Natural killer cell (primary cell): ENCODE data around the gene LRP5. TPM values are rescaled to one million over a fixed set of nuclear protein-coding genes. Genes with fewer than 3 reads are reported as not detected.
A peak's percentile ranks its signal among the peaks of the same experiment; 100 is the strongest.

Source experiments
- ATAC-seq, 3 donors: fragments of 150-1000 bp in 2 of 3; fragments of 200-7000 bp in 1 of 3; cut with Tn5 transposase; 1 replicate in 1 of 3; 2 replicates in 2 of 3; pipeline ENCODE4 v1.10.0; 2021; ENCODE audit warnings: mild to moderate bottlenecking in 2 of 3, moderate library complexity in 2 of 3
- DNase-seq, 2 donors: peaks; one replicate each; pipeline versions ENCODE4 v3.0.0 to v3.0.0-alpha.2; 2013 to 2021; ENCODE audit warnings: mixed read lengths in 1 of 2
- H3K27ac ChIP-seq: one replicate; pipeline ENCODE4 v1.5.1; 2013; ENCODE audit warnings: mild to moderate bottlenecking, low read length
- H3K27me3 ChIP-seq: one replicate; pipeline ENCODE4 v1.6.1; 2013; ENCODE audit warnings: low read length; ENCODE audit not compliant: control insufficient read depth, insufficient read depth
- H3K36me3 ChIP-seq: one replicate; pipeline ENCODE4 v1.6.1; 2013; ENCODE audit warnings: low read length; ENCODE audit not compliant: control insufficient read depth, insufficient read depth
- H3K4me1 ChIP-seq: one replicate; pipeline ENCODE4 v1.6.1; 2013; ENCODE audit warnings: low read length; ENCODE audit not compliant: control insufficient read depth, insufficient read depth
- H3K4me3 ChIP-seq: one replicate; pipeline ENCODE4 v1.5.1; 2013; ENCODE audit warnings: low read length
- H3K9me3 ChIP-seq: one replicate; pipeline ENCODE4 v1.6.1; 2013; ENCODE audit warnings: low read length; ENCODE audit not compliant: control insufficient read depth, insufficient read depth
- H3K27ac Mint-ChIP-seq, 2 donors: one replicate each; pipeline ENCODE4 v1.8.0; 2022; ENCODE audit warnings: mild to moderate bottlenecking in 2 of 2, mixed read lengths in 2 of 2, moderate library complexity in 1 of 2
- H3K27me3 Mint-ChIP-seq, 2 donors: one replicate each; pipeline ENCODE4 v1.8.0; 2022; ENCODE audit warnings: low read depth in 2 of 2, mixed read lengths in 2 of 2
- H3K36me3 Mint-ChIP-seq: one replicate; pipeline ENCODE4 v1.8.0; 2022; ENCODE audit warnings: mixed read lengths
- H3K4me1 Mint-ChIP-seq, 2 donors: one replicate each; pipeline ENCODE4 v1.8.0; 2022; ENCODE audit warnings: mixed read lengths in 2 of 2
- H3K4me3 Mint-ChIP-seq: one replicate; pipeline ENCODE4 v1.8.0; 2022; ENCODE audit warnings: mild to moderate bottlenecking, moderate library complexity, mixed read lengths
- H3K9me3 Mint-ChIP-seq, 2 donors: one replicate each; pipeline ENCODE4 v1.8.0; 2022; ENCODE audit warnings: mixed read lengths in 2 of 2
- WGBS: methylation state at CpG from one replicate; pipeline ENCODE4 v1.1.7; 2013; ENCODE audit warnings: missing lambda C conversion rate; ENCODE audit not compliant: insufficient coverage; 5-methylcytosine and 5-hydroxymethylcytosine counted together
- intact Hi-C: fragments of 100-400 bp; cut with micrococcal nuclease; formaldehyde crosslinking; loops from one replicate; pipeline ENCODE4 v1.14.2; 2022
- total RNA-seq, 4 donors: library from RNA; stranded (reverse); fragments of 120-200 nt in 1 of 4; gene quantifications; one replicate each; pipeline versions ENCODE4 v1.2.3 to v1.2.4, GENCODE V29; 2013 to 2022
- TF ChIP-seq, protein P1 (sequence below): fragments of 200-600 bp; IDR thresholded peaks from one replicate; pipeline ENCODE4 v1.8.0; 2022; ENCODE audit warnings: antibody characterized with exemption

LRP5 gene
- total RNA-seq, 3 donors from 2014 or later (not counting 1 experiment from before 2014, with no cell fraction given) = 0.36 to 1.3 (median 0.89) TPM

DNA sequence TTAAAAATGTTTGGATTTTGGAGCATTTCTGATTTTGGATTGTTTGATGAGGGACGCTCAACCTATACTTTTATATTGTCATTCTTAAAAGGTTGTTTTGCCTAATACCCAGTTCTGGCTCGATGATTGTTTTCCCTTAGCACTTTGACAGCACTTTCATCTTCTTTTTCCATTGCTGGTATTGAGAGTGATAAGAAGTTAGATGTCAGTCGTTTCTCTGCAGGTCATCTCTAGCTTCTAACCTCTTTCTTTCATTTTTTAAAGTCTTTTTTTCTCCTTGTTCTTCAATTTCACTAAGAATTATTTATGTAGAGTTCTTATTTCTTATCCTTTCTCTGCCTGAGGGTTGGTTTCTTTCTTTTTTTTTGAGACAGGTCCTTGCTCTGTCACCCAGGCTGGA, 167.0 kb downstream of the LRP5 start:
- peaks cover 60 to 73% of the 10 kb centered on the region in 2 donors for H3K4me1 Mint-ChIP-seq
- Histone ChIP-seq H3K4me3 (no peak overlapping the region), H3K36me3 (no peaks in the 10 kb centered on the region), H3K9me3 (no peaks in the 10 kb centered on the region), H3K27me3 (no peaks in the 10 kb centered on the region), H3K27ac (no peak overlapping the region), H3K4me1 (peaks cover 3% of the 10 kb centered on the region)
- no peaks in the 10 kb centered on the region for H3K9me3 Mint-ChIP-seq
- H3K4me3 Mint-ChIP-seq = no peak overlapping the region
- WGBS = 100% methylated on average over 1 of the region's 3 CpGs
- DNase-seq (no peak), ATAC-seq (no peak)
- no peaks in the 10 kb centered on the region for H3K27me3 Mint-ChIP-seq
- TF ChIP-seq, protein P1, sequence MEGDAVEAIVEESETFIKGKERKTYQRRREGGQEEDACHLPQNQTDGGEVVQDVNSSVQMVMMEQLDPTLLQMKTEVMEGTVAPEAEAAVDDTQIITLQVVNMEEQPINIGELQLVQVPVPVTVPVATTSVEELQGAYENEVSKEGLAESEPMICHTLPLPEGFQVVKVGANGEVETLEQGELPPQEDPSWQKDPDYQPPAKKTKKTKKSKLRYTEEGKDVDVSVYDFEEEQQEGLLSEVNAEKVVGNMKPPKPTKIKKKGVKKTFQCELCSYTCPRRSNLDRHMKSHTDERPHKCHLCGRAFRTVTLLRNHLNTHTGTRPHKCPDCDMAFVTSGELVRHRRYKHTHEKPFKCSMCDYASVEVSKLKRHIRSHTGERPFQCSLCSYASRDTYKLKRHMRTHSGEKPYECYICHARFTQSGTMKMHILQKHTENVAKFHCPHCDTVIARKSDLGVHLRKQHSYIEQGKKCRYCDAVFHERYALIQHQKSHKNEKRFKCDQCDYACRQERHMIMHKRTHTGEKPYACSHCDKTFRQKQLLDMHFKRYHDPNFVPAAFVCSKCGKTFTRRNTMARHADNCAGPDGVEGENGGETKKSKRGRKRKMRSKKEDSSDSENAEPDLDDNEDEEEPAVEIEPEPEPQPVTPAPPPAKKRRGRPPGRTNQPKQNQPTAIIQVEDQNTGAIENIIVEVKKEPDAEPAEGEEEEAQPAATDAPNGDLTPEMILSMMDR = no peak
- no peaks in the 10 kb centered on the region for H3K36me3 Mint-ChIP-seq
- H3K27ac Mint-ChIP-seq = peak overlapping the region; percentile 19 to 24
- intact Hi-C loops = no loop called here

- no peaks in the 10 kb centered on the region for H3K9me3 ChIP-seq
- Mint-ChIP-seq H3K27me3 (no peaks in the 10 kb centered on the region), H3K4me1 (peaks cover 66 to 79% of the 10 kb centered on the region in 2 donors), H3K9me3 (no peaks in the 10 kb centered on the region), H3K36me3 (no peaks in the 10 kb centered on the region), H3K4me3 (no peak overlapping the region), H3K27ac (peak overlapping the region; percentile 19 to 43)
- no peak for ATAC-seq
- H3K27me3 ChIP-seq = no peaks in the 10 kb centered on the region
- peaks cover 3% of the 10 kb centered on the region for H3K4me1 ChIP-seq
- 95% methylated on average over 2 of the region's 2 CpGs for WGBS
- intact Hi-C loops = no loop called here
- no peak overlapping the region for H3K27ac ChIP-seq
- no peak for DNase-seq
- H3K36me3 ChIP-seq = no peaks in the 10 kb centered on the region
- TF ChIP-seq, protein P1 = no peak
- H3K4me3 ChIP-seq = no peak overlapping the region
Observed at GRCh38 chr11:68480193-68480592, 167.8 kb downstream of the LRP5 start.

- H3K4me1 Mint-ChIP-seq = peaks cover 70 to 82% of the 10 kb centered on the region in 2 donors
- H3K27me3 Mint-ChIP-seq = no peaks in the 10 kb centered on the region
- peaks cover 7% of the 10 kb centered on the region for H3K4me1 ChIP-seq
- H3K4me3 ChIP-seq = no peak overlapping the region
- no peaks in the 10 kb centered on the region for H3K9me3 ChIP-seq
- no peak overlapping the region for H3K27ac ChIP-seq
- H3K9me3 Mint-ChIP-seq = no peaks in the 10 kb centered on the region
- no peak overlapping the region for H3K4me3 Mint-ChIP-seq
- peak in 1 of 3 donors; percentile 24 for ATAC-seq
- DNase-seq = no peak
- H3K27me3 ChIP-seq = no peaks in the 10 kb centered on the region
- peak overlapping the region; percentile 19 to 43 for H3K27ac Mint-ChIP-seq
- TF ChIP-seq, protein P1 = no peak
- 93% methylated on average over 2 of the region's 3 CpGs for WGBS
- intact Hi-C loops = no loop called here
- no peaks in the 10 kb centered on the region for H3K36me3 Mint-ChIP-seq
- no peaks in the 10 kb centered on the region for H3K36me3 ChIP-seq
Observed at GRCh38 chr11:68480852-68481510, 168.6 kb downstream of the LRP5 start.
